ENCODE data around the gene PRKD2.
"Not testable (repeated sequence)": the region's sequence is repeated elsewhere in the genome, so short reads cannot be mapped to it uniquely, and the experiment has no call there.

Gene PRKD2

DNA sequence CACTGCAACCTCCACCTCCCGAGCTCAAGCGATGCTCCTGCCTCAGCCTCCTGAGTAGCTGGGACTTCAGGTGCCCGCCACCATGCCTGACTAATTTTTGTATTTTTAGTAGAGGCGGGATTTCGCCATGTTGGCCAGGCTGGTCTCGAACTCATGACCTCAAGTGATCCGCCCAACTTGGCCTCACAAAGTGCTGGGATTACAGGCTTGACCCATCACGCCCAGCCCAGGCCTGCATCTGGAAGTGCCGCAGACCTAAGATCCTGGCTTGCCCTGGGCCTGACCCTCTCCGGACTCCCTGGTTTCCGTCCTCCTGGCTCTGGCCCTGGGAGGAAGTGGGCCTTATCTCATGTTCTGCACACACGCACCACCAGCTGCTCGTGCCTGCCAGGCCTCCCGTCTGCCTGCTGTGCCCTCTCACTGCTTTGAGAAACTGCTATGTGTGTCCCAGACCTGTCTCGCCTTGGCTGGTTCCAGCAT is 87.3 kb downstream of the PRKD2 start:
- H3K27ac Mint-ChIP-seq = no peak overlapping the region
- DNase-seq (ENCODE audit: low spot score in 2 of 2) (no peak), ATAC-seq (no peak)
- no peaks in the 10 kb centered on the region for H3K36me3 Mint-ChIP-seq
- H3K4me1 Mint-ChIP-seq = peaks cover 25% of the 10 kb centered on the region
- no peaks in the 10 kb centered on the region for H3K9me3 Mint-ChIP-seq
- no peak overlapping the region for H3K4me3 Mint-ChIP-seq

DNA sequence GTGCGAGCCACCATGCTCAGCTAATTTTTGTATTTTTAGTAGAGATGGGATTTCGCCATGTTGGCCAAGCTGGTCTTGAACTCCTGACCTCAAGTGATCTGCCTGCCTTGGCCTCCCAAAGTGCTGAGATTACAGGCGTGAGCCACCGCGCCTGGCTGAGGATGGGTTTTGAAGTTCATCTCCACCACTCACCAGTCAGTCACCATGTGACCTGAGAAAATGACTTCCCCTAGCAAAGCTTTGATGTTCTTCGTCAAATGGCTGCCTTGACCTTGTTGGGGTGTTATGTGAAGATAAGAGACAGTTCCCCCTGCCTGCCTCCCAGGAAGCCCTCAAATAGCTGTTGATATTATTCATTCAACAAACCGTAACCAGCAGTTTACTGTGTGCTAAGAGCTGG is 87.9 kb downstream of the PRKD2 start:
- H3K4me3 Mint-ChIP-seq; H3K9me3 Mint-ChIP-seq; DNase-seq (ENCODE audit: low spot score in 2 of 2); H3K36me3 Mint-ChIP-seq; ATAC-seq; H3K27ac Mint-ChIP-seq: not testable (repeated sequence)
- peaks cover 30% of the 10 kb centered on the region for H3K4me1 Mint-ChIP-seq

DNA sequence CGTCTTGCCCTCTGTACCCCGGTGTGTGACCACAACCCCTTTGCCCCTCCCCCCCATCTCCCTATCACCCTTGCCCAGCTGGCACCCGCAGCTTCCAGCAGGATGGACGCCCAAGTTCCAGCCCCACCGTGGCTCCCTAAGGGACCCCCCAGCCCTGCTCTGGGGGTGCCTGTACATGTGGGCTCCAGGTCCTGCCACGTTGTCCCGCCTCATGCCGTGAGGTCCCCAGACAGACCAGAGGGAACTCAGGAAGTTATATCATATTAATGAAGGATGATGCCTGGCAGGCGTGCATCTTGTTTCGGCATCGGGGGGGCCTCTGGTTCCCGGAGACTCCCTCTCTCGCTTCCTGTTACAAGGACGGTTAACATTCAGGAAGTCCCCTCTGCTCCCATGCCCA is 90.5 kb downstream of the PRKD2 start:
- Mint-ChIP-seq H3K36me3 (peaks cover 6% of the 10 kb centered on the region), H3K4me1 (peaks cover 24% of the 10 kb centered on the region), H3K27ac (no peak overlapping the region), H3K9me3 (no peaks in the 10 kb centered on the region), H3K4me3 (no peak overlapping the region)
- no peak for DNase-seq (ENCODE audit: low spot score in 2 of 2)
- ATAC-seq = no peak

DNA sequence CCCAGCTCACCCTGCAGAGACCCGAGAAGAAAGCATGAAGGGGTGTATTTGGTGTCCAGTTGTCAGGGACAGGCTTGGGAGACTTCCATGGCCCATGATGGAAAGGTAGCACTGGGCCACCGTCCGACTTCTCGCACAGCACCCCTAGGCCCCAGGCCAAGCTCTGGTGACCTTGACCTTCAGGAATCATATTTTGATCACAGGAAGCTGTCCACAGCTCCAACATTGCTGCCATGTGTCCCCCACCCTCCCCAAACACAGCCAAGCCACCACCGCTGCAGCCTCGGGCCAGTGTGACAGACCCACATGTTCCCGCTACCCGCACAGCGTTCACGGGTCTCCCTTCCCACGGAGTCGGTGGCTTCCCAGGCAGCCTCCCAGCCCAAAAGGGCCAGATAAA is 91.2 kb downstream of the PRKD2 start:
- Mint-ChIP-seq H3K9me3 (no peaks in the 10 kb centered on the region), H3K36me3 (peaks cover 6% of the 10 kb centered on the region), H3K4me3 (no peak overlapping the region), H3K4me1 (peaks cover 26% of the 10 kb centered on the region), H3K27ac (peak overlapping the region; percentile 89)
- DNase-seq (ENCODE audit: low spot score in 2 of 2) = no peak
- ATAC-seq = no peak

- DNase-seq (ENCODE audit: low spot score in 2 of 2) (no peak), ATAC-seq (peak; percentile 38)
- Mint-ChIP-seq H3K9me3 (no peaks in the 10 kb centered on the region), H3K27ac (peak within 1 kb of the TSS; percentile 89), H3K4me1 (peaks cover 29% of the 10 kb centered on the region), H3K36me3 (peaks cover 6% of the 10 kb centered on the region), H3K4me3 (peak within 1 kb of the TSS; percentile 56)
Observed at GRCh38 chr19:46624958-46625661, 91.8 kb downstream of the PRKD2 start, which contains the start of gene PTGIR. TSS of gene PTGIR (minus strand) at chr19:46625089. CDS start at chr19:46624225, 864 bp downstream.

All from stimulated activated effector memory CD8-positive, alpha-beta T cell treated with anti-CD3 and anti-CD28 coated beads, Interleukin-12 subunit alpha, Interleukin-12 subunit beta, amount 100 ng/mL, for 72 hours (primary cell).